ENCODE data around the gene NFAT5. TPM values are rescaled to one million over a fixed set of nuclear protein-coding genes. Genes with fewer than 3 reads are reported as not detected.
"Not testable (repeated sequence)": the region's sequence is repeated elsewhere in the genome, so short reads cannot be mapped to it uniquely, and the experiment has no call there.

The NFAT5 gene
- total and polyA plus RNA-seq, 7 experiments from 2014 or later = 7.7 to 35.5 (median 29.3) TPM

DNA sequence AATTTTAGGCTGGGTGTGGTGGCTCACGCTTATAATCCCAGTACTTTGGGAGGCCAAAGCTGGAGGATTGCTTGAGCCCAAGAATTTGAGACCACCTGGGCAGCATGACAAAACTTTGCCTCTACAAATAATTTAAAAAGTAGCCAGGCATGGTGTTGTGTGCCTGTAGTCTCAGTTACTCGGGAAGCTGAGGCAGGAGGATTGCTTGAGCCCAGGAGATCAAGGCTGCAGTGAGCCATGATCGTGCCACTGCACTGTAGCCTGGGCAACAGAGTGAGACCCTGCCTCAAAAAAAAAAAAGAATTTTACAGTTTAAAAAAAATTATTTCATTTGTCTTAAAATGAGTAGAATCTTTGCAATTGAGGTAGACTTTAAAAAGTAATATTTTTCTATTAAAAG lies 78.2 kb downstream of the NFAT5 start:
- H3K36me3 ChIP-seq (ENCODE audit: control insufficient read depth in 2 of 3, insufficient read depth in 3 of 3, low read length in 3 of 3); H3K27ac Mint-ChIP-seq; H3K27me3 ChIP-seq (ENCODE audit: control insufficient read depth in 2 of 2, insufficient read depth in 2 of 2, low read length in 2 of 2); H3K4me3 Mint-ChIP-seq; H3K9me3 ChIP-seq (ENCODE audit: control insufficient read depth in 2 of 3, low read length in 3 of 3); H3K9me3 Mint-ChIP-seq; intact Hi-C loops (cut with micrococcal nuclease); H3K27me3 Mint-ChIP-seq; ATAC-seq; H3K27ac ChIP-seq (ENCODE audit: low read depth, low read length); H3K4me1 Mint-ChIP-seq; CTCF ChIA-PET; DNase-seq; POLR2A ChIA-PET; H3K4me3 ChIP-seq (ENCODE audit: low read length); H3K4me1 ChIP-seq (ENCODE audit: control insufficient read depth in 2 of 2, insufficient read depth in 2 of 2, low read length in 2 of 2): not testable (repeated sequence)
- H3K36me3 Mint-ChIP-seq = peaks cover 4 to 13% (median 7%) of the 10 kb centered on the region in 5 donors

- H3K9me3 ChIP-seq (ENCODE audit: control insufficient read depth in 2 of 3, low read length in 3 of 3) = no peaks in the 10 kb centered on the region
- intact Hi-C loops (cut with micrococcal nuclease) = loop anchor here in 1 of 2 donors (5.0 kb wide), 1 partner anchor 247 kb away; no protein-coding TSS in a partner anchor
- H3K4me1 Mint-ChIP-seq = peaks cover 0 to 5% (median 4%) of the 10 kb centered on the region in 7 donors
- peak overlapping the region in 2 of 9 donors; percentile 41 to 69 for H3K27ac Mint-ChIP-seq
- ChIA-PET POLR2A (no interaction called here), CTCF (no interaction called here)
- peaks cover 4 to 13% (median 8%) of the 10 kb centered on the region in 5 donors for H3K36me3 Mint-ChIP-seq
- H3K27me3 ChIP-seq (ENCODE audit: control insufficient read depth in 2 of 2, insufficient read depth in 2 of 2, low read length in 2 of 2) = no peaks in the 10 kb centered on the region
- no peak overlapping the region for H3K27ac ChIP-seq (ENCODE audit: low read depth, low read length)
- no peak for DNase-seq
- no peaks in the 10 kb centered on the region for H3K4me1 ChIP-seq (ENCODE audit: control insufficient read depth in 2 of 2, insufficient read depth in 2 of 2, low read length in 2 of 2)
- peaks cover 6 to 11% (median 9%) of the 10 kb centered on the region in 3 experiments for H3K36me3 ChIP-seq (ENCODE audit: control insufficient read depth in 2 of 3, insufficient read depth in 3 of 3, low read length in 3 of 3)
- no peaks in the 10 kb centered on the region for H3K9me3 Mint-ChIP-seq
- no peak overlapping the region for H3K4me3 Mint-ChIP-seq
- no peak overlapping the region for H3K4me3 ChIP-seq (ENCODE audit: low read length)
- no peak for ATAC-seq
- H3K27me3 Mint-ChIP-seq = no peaks in the 10 kb centered on the region
Measured at GRCh38 chr16:69644790-69645189, 79.0 kb downstream of the NFAT5 start.

- H3K36me3 Mint-ChIP-seq = peaks cover 7 to 17% (median 11%) of the 10 kb centered on the region in 5 donors
- Histone ChIP-seq H3K27ac (ENCODE audit: low read depth, low read length) (no peak overlapping the region), H3K4me3 (ENCODE audit: low read length) (no peak overlapping the region), H3K9me3 (ENCODE audit: control insufficient read depth in 2 of 3, low read length in 3 of 3) (no peaks in the 10 kb centered on the region), H3K36me3 (ENCODE audit: control insufficient read depth in 2 of 3, insufficient read depth in 3 of 3, low read length in 3 of 3) (peaks cover 6 to 13% (median 11%) of the 10 kb centered on the region in 3 experiments), H3K27me3 (ENCODE audit: control insufficient read depth in 2 of 2, insufficient read depth in 2 of 2, low read length in 2 of 2) (no peaks in the 10 kb centered on the region), H3K4me1 (ENCODE audit: control insufficient read depth in 2 of 2, insufficient read depth in 2 of 2, low read length in 2 of 2) (no peaks in the 10 kb centered on the region)
- H3K4me1 Mint-ChIP-seq = peaks cover 0 to 5% (median 4%) of the 10 kb centered on the region in 7 donors
- H3K27me3 Mint-ChIP-seq = no peaks in the 10 kb centered on the region
- ATAC-seq (no peak), DNase-seq (no peak)
- H3K4me3 Mint-ChIP-seq = no peak overlapping the region
- no peaks in the 10 kb centered on the region for H3K9me3 Mint-ChIP-seq
- H3K27ac Mint-ChIP-seq = no peak overlapping the region
- POLR2A ChIA-PET = no interaction called here
- CTCF ChIA-PET = interaction anchor here (0.6 kb wide), 1 partner anchor 52 kb away, joined by 3 read pairs; no protein-coding TSS in a partner anchor
- intact Hi-C loops (cut with micrococcal nuclease) = loop anchor here in 1 of 2 donors (5.0 kb wide), 1 partner anchor 250 kb away; no protein-coding TSS in a partner anchor
Measured at GRCh38 chr16:69647020-69647419, 81.3 kb downstream of the NFAT5 start.

DNA sequence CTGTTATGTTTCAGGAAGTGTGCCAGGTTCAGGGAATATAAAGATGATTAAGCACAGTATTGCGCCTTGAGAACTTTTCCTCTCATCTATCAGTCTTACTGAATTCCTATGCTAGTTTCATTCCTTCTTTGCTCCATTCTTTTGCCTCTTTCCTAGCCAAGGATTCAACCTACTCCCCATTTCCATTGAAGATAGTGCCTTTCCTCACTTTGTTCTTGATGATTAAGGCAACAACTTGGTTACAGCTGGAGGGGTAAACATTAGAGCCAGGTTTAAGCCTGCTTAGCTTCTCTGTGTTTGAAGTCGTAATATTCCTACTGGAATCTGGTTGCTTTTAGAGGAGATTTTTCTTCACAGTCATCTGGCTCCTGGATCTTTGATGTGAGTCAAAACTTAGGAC lies 85.5 kb downstream of the NFAT5 start:
- Mint-ChIP-seq H3K36me3 (peaks cover 9 to 35% (median 21%) of the 10 kb centered on the region in 5 donors), H3K9me3 (no peaks in the 10 kb centered on the region), H3K4me1 (peaks cover 0 to 5% (median 0%) of the 10 kb centered on the region in 7 donors), H3K27me3 (no peaks in the 10 kb centered on the region), H3K4me3 (no peak overlapping the region), H3K27ac (peak overlapping the region in 1 of 9 donors; percentile 9)
- no peaks in the 10 kb centered on the region for H3K9me3 ChIP-seq (ENCODE audit: control insufficient read depth in 2 of 3, low read length in 3 of 3)
- intact Hi-C loops (cut with micrococcal nuclease) = no loop called here
- ATAC-seq = no peak
- H3K27me3 ChIP-seq (ENCODE audit: control insufficient read depth in 2 of 2, insufficient read depth in 2 of 2, low read length in 2 of 2) = no peaks in the 10 kb centered on the region
- H3K36me3 ChIP-seq (ENCODE audit: control insufficient read depth in 2 of 3, insufficient read depth in 3 of 3, low read length in 3 of 3) = peaks cover 6 to 41% (median 32%) of the 10 kb centered on the region in 3 experiments
- H3K27ac ChIP-seq (ENCODE audit: low read depth, low read length) = no peak overlapping the region
- no peak for DNase-seq
- H3K4me3 ChIP-seq (ENCODE audit: low read length) = no peak overlapping the region
- POLR2A ChIA-PET = interaction anchor here (0.6 kb wide), 1 partner anchor 94 kb away, joined by 3 read pairs; no protein-coding TSS in a partner anchor
- CTCF ChIA-PET = interaction anchor here (0.6 to 0.7 kb wide), 2 partner anchors 38 to 255 kb away, joined by 3 read pairs; no protein-coding TSS in a partner anchor
- H3K4me1 ChIP-seq (ENCODE audit: control insufficient read depth in 2 of 2, insufficient read depth in 2 of 2, low read length in 2 of 2) = no peaks in the 10 kb centered on the region

DNA sequence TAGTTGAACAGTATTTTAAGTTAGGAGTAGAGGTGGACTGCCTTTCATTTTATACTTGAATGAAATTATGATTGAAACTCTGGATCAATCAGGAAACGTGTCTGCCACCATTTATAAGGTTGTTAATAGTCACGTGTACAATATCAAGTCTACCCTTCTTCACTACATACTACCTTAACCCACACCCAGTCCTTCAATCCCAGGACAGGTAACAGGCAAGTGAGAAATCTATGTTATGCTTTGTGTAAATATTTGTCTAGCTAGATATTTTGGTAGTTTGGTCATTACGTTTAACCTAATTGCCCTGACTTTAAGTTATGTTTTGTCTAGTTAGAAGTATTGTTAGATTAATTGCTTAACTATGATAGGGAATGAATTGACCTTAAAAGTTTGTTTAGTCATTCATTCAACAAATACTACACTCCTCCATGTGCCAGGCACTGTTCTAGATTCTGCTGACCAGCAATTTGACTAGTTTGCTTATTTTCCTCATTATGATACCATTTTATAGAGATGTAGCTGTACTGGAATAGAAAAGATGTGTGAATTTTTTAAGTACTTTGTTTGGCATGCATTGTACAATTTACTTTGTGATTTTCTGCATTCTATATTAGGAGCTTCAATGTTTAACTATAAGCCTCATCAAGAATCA lies 88.6 kb downstream of the NFAT5 start:
- Mint-ChIP-seq H3K27ac (no peak overlapping the region), H3K27me3 (no peaks in the 10 kb centered on the region), H3K9me3 (no peaks in the 10 kb centered on the region), H3K4me3 (no peak overlapping the region), H3K36me3 (peaks cover 4 to 31% (median 22%) of the 10 kb centered on the region in 5 donors), H3K4me1 (peaks cover 0 to 5% (median 0%) of the 10 kb centered on the region in 7 donors)
- Histone ChIP-seq H3K27ac (ENCODE audit: low read depth, low read length) (no peak overlapping the region), H3K4me3 (ENCODE audit: low read length) (no peak overlapping the region), H3K4me1 (ENCODE audit: control insufficient read depth in 2 of 2, insufficient read depth in 2 of 2, low read length in 2 of 2) (no peaks in the 10 kb centered on the region), H3K36me3 (ENCODE audit: control insufficient read depth in 2 of 3, insufficient read depth in 3 of 3, low read length in 3 of 3) (peaks cover 0 to 38% (median 25%) of the 10 kb centered on the region in 3 experiments), H3K27me3 (ENCODE audit: control insufficient read depth in 2 of 2, insufficient read depth in 2 of 2, low read length in 2 of 2) (no peaks in the 10 kb centered on the region), H3K9me3 (ENCODE audit: control insufficient read depth in 2 of 3, low read length in 3 of 3) (no peaks in the 10 kb centered on the region)
- ChIA-PET CTCF (interaction anchor here (1.5 kb wide), 1 partner anchor 258 kb away, joined by 3 read pairs; no protein-coding TSS in a partner anchor), POLR2A (interaction anchor here (0.6 kb wide), 1 partner anchor 233 kb away, joined by 3 read pairs; no protein-coding TSS in a partner anchor)
- no peak for ATAC-seq
- intact Hi-C loops (cut with micrococcal nuclease) = no loop called here
- DNase-seq = no peak

DNA sequence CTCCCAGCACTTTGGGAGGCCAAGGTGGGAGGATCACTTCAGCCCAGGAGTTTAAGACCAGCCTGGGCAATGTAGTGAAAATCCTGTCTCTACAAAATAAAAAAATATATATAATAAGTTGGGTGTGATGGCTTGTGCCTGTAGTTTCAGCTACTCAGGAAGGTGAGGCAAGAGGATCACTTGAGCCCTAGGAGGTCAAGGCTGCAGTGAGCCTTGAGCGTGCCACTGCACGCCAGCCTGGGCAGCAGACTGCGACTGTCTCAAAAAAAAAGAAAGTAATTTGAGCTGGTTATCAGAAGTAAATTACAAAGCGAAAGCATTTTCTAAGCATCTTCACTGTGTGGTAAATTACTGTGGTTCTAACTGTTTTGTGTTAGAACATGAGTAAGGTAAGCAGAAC lies 94.4 kb downstream of the NFAT5 start:
- ChIA-PET CTCF (no interaction called here), POLR2A (no interaction called here)
- Mint-ChIP-seq H3K27ac (no peak overlapping the region), H3K27me3 (no peaks in the 10 kb centered on the region), H3K36me3 (peaks cover 0 to 32% (median 25%) of the 10 kb centered on the region in 5 donors), H3K4me3 (no peak overlapping the region), H3K4me1 (peaks cover 0 to 3% (median 0%) of the 10 kb centered on the region in 7 donors), H3K9me3 (no peaks in the 10 kb centered on the region)
- DNase-seq = no peak
- H3K36me3 ChIP-seq (ENCODE audit: control insufficient read depth in 2 of 3, insufficient read depth in 3 of 3, low read length in 3 of 3) = peaks cover 3 to 20% (median 12%) of the 10 kb centered on the region in 3 experiments
- no peak for ATAC-seq
- H3K9me3 ChIP-seq (ENCODE audit: control insufficient read depth in 2 of 3, low read length in 3 of 3) = no peaks in the 10 kb centered on the region
- no peaks in the 10 kb centered on the region for H3K27me3 ChIP-seq (ENCODE audit: control insufficient read depth in 2 of 2, insufficient read depth in 2 of 2, low read length in 2 of 2)
- intact Hi-C loops (cut with micrococcal nuclease) = no loop called here
- no peaks in the 10 kb centered on the region for H3K4me1 ChIP-seq (ENCODE audit: control insufficient read depth in 2 of 2, insufficient read depth in 2 of 2, low read length in 2 of 2)
- no peak overlapping the region for H3K4me3 ChIP-seq (ENCODE audit: low read length)
- H3K27ac ChIP-seq (ENCODE audit: low read depth, low read length) = no peak overlapping the region

Measured in naive thymus-derived CD4-positive, alpha-beta T cell (primary cell).